Measurements from ENCODE around the gene CD9. TPM values are rescaled to one million over a fixed set of nuclear protein-coding genes. Genes with fewer than 3 reads are reported as not detected.

Gene CD9
- total and polyA plus RNA-seq, 2 of the 8 experiments (the other 6 are each of a cell fraction or from before 2014, with no cell fraction given) = 168 to 319 TPM

DNA sequence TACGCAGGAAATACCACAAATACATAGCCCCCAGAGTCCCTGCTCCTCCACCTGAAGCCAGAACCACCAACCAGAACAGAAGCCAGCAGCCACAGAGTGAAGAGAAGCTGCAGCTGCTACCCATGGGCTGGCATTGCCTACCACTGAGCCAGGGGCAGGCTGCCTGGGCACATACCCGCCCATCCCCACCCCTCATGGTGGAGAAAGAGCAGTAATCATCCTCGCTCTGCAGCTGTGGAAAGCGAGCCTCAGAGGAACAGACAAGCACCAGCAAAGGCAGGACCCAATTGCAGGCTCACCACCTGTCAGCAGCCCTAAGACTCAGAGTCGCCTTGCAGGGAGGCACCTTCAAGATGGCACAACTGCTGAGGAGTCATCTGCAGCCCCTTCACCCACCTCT, 11.2 kb upstream of the CD9 start:
- H2AFZ ChIP-seq (ENCODE audit: low read length) = peak overlapping the region; percentile 5; the same call in 1 of the 2 replicates
- H2BK12ac ChIP-seq (ENCODE audit: low read depth, low read length) = 0 out of 2 replicates have a peak overlapping the region, but pooled peaks have one; percentile 13
- no peak overlapping the region for H4K5ac ChIP-seq (ENCODE audit: insufficient read length, low read depth, low read length)
- no peak overlapping the region for H3K4me3 ChIP-seq (ENCODE audit: extremely low read depth in 1 of 4, insufficient read depth in 2 of 4, low read depth in 3 of 4, low read length in 4 of 4)
- peaks cover 0 to 10% (median 5%) of the 10 kb centered on the region in 4 experiments; a peak in 3 of 7 replicates for H3K4me1 ChIP-seq (replicated peaks in 1 of 4; ENCODE audit: control insufficient read depth in 3 of 4, insufficient read depth in 4 of 4, low read length in 3 of 4)
- H3K18ac ChIP-seq (ENCODE audit: extremely low read depth, low read length) = no peak overlapping the region
- 0 out of 2 replicates have a peak overlapping the region, but pooled peaks have one; percentile 27 for H2BK20ac ChIP-seq (ENCODE audit: low read length)
- no peak overlapping the region for H2BK15ac ChIP-seq (ENCODE audit: low read length)
- H3K79me1 ChIP-seq (ENCODE audit: low read depth, low read length) = no peaks in the 10 kb centered on the region
- no peak overlapping the region for H3K14ac ChIP-seq (ENCODE audit: insufficient read length)
- DNase-seq (ENCODE audit: low read depth in 1 of 2, low spot score in 2 of 2) = no peak
- TF ChIP-seq JUND (IDR thresholded peaks at IDR 0.05; ENCODE audit: low read length) (no peak), SP2 (IDR thresholded peaks at IDR 0.05; ENCODE audit: low read length) (no peak), NRF1 (IDR thresholded peaks at IDR 0.05; ENCODE audit: low read depth, low read length) (no peak)
- H3K4me2 ChIP-seq (ENCODE audit: insufficient read depth in 1 of 2, low read depth in 2 of 2, low read length in 2 of 2) = no peak overlapping the region
- no peak overlapping the region for H3K4ac ChIP-seq (replicated peaks; ENCODE audit: insufficient read length, low read depth, low read length)
- H3K23ac ChIP-seq (ENCODE audit: insufficient read length) = no peak overlapping the region
- H4K20me1 ChIP-seq (replicated peaks in 1 of 2; ENCODE audit: control insufficient read depth in 1 of 2, insufficient read depth in 2 of 2, low read length in 2 of 2) = no peaks in the 10 kb centered on the region
- H3K27ac ChIP-seq (ENCODE audit: low read depth, low read length) = no peak overlapping the region
- H3K36me3 ChIP-seq (ENCODE audit: control insufficient read depth in 2 of 4, insufficient read depth in 4 of 4, low read length in 3 of 4) = no peaks in the 10 kb centered on the region
- H3K56ac ChIP-seq (replicated peaks; ENCODE audit: insufficient read length, low read depth, low read length) = no peak overlapping the region
- H4K8ac ChIP-seq (ENCODE audit: extremely low read depth, insufficient read depth, low read length) = no peak overlapping the region
- CTCF ChIA-PET (ENCODE audit: partially characterized antibody) = interaction anchor here (0.6 to 3.7 kb wide), 9 partner anchors 8 to 146 kb away, joined by 3 to 12 read pairs (median 3); no protein-coding TSS in a partner anchor
- H4K91ac ChIP-seq (replicated peaks; ENCODE audit: insufficient read length, low read length) = peak overlapping the region; percentile 35
- WGBS, 2 experiments (ENCODE audit: extremely low coverage in 1 of 2, insufficient coverage in 1 of 2, insufficient read length in 1 of 2, insufficient replicate concordance in 2 of 2, low coverage in 1 of 2, low lambda C conversion rate in 2 of 2, missing lambda C conversion rate in 1 of 2) = 87% methylated on average over 5 of the region's 5 CpGs; no CpG with 5 or more reads in 1 of the 2 experiments
- no peaks in the 10 kb centered on the region for H3K79me2 ChIP-seq (ENCODE audit: control insufficient read depth in 1 of 2, insufficient read depth in 2 of 2, low read length in 2 of 2)
- FAIRE-seq = no peak
- H3K9me3 ChIP-seq (ENCODE audit: insufficient read depth in 2 of 2, low read depth in 1 of 2, low read length in 1 of 2) = peaks cover 0 to 4% of the 10 kb centered on the region in 2 experiments; a peak in 2 of 4 replicates
- no peak overlapping the region for H2BK5ac ChIP-seq (ENCODE audit: low read depth, low read length)
- no peaks in the 10 kb centered on the region for H3K23me2 ChIP-seq (ENCODE audit: low read depth, low read length)
- POLR2A ChIA-PET (ENCODE audit: partially characterized antibody) = interaction anchor here (1.0 to 1.8 kb wide), 4 partner anchors 13 to 23 kb away, joined by 3 to 5 read pairs (median 4); no protein-coding TSS in a partner anchor
- no peak overlapping the region for H3K9ac ChIP-seq (replicated peaks in 1 of 4; ENCODE audit: extremely low read depth in 1 of 4, low read depth in 3 of 4, low read length in 3 of 4)
- H2AK5ac ChIP-seq (ENCODE audit: low read depth, low read length) = no peak overlapping the region
- H2BK120ac ChIP-seq (replicated peaks; ENCODE audit: low read depth, low read length) = no peak overlapping the region
- no peaks in the 10 kb centered on the region; a peak in 1 of 7 replicates for H3K27me3 ChIP-seq (replicated peaks in 1 of 4; ENCODE audit: control insufficient read depth in 3 of 4, extremely low read depth in 1 of 4, insufficient read depth in 3 of 4, low read length in 3 of 4)

All from H1 (cell line).